Measurements from ENCODE around the gene C17orf50.

C17orf50 gene

DNA sequence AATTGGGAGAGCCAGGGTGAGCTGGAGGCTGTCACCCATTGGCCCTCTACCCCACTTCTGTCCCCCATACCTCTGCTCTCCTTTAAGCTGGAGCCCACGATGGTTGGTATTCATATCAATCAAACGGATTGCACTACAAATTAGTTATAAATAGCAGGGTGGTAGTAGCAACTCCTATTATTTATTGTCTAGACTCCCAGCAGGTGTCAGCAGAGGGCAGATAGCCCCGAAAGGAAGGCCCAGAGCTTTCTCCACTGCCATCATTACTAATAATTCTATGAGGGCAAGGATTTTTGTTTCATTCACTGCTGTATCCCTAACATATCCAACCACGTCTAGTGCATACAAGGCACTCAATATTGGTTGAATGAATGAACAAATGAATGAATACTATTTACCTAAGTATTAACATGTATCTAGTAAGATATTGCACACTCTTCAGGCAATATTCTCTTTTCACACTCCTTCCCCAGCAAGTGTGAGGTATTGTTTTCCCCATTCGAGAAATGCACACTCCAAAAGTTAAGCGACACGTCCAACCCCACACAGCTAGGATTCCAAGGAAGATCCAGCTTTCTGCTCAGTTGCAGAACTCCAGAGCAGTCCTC is 6.3 kb downstream of the C17orf50 start:
- TF ChIP-seq, protein P1, sequence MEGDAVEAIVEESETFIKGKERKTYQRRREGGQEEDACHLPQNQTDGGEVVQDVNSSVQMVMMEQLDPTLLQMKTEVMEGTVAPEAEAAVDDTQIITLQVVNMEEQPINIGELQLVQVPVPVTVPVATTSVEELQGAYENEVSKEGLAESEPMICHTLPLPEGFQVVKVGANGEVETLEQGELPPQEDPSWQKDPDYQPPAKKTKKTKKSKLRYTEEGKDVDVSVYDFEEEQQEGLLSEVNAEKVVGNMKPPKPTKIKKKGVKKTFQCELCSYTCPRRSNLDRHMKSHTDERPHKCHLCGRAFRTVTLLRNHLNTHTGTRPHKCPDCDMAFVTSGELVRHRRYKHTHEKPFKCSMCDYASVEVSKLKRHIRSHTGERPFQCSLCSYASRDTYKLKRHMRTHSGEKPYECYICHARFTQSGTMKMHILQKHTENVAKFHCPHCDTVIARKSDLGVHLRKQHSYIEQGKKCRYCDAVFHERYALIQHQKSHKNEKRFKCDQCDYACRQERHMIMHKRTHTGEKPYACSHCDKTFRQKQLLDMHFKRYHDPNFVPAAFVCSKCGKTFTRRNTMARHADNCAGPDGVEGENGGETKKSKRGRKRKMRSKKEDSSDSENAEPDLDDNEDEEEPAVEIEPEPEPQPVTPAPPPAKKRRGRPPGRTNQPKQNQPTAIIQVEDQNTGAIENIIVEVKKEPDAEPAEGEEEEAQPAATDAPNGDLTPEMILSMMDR (IDR thresholded peaks at IDR 0.05; ENCODE audit: low read depth, low read length), result peak; percentile 52
- in situ Hi-C loops (cut with HindIII; ENCODE audit: low sequenced_read_pairs), result no loop called here
- peak; percentile 36 for DNase-seq (ENCODE audit: low read depth, low spot score)
- H3K4me3 ChIP-seq (ENCODE audit: low read depth, low read length), result no peak overlapping the region

DNA sequence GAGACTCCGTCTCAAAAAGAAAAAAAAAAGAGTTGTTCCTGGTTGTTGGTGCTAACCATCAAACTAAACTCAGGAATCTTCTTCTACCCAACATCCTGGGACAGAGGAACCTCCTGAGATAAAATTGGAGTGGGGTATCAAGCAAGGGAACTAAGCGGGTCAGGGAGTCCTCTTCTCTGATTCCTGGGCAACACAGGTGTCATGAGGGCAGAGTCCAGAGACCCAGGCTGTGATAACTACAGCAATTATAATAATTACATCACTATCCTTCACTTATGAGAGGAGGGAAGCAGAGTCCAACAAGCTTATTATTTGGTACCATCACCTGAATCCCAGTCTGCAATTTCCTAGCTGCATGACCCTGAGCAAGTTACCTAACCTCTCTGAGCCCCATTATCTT is 8.1 kb downstream of the C17orf50 start:
- DNase-seq (ENCODE audit: low read depth, low spot score), result no peak
- TF ChIP-seq, protein P1 (IDR thresholded peaks at IDR 0.05; ENCODE audit: low read depth, low read length), result no peak
- no peak overlapping the region for H3K4me3 ChIP-seq (ENCODE audit: low read depth, low read length)
- in situ Hi-C loops (cut with HindIII; ENCODE audit: low sequenced_read_pairs), result no loop called here

DNA sequence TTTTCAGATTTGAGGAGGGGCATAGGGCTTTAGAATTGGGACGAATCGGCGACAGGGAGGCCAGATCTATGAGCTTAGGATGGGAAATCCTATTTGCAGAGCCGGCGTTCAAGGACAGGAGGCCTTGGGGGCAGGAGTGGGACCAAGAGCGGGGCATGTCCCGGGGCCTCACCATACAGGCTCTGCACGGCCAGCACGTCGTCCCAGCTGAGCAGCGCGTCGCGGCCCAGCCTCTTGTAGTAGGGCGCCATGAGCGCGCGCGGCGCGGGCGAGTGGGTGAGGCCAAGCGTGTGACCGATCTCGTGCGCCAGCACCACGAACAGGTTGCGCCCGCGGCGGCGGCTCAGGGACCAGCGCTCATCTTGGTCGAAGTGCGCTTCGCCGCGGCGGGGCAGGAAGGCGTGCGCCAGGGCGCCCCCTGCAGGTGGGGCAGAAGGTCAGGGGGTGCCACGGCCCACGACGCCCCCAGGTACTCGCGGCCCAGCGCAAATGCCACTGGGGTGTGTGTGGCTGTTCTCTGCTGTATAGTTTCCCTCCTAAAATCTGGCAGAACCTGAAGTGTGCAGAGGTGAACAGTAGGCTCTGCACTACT is 9.3 kb downstream of the C17orf50 start:
- TF ChIP-seq, protein P1 (IDR thresholded peaks at IDR 0.05; ENCODE audit: low read depth, low read length), result peak; percentile 26
- H3K4me3 ChIP-seq (ENCODE audit: low read depth, low read length), result no peak overlapping the region
- DNase-seq (ENCODE audit: low read depth, low spot score), result no peak
- in situ Hi-C loops (cut with HindIII; ENCODE audit: low sequenced_read_pairs), result no loop called here

DNA sequence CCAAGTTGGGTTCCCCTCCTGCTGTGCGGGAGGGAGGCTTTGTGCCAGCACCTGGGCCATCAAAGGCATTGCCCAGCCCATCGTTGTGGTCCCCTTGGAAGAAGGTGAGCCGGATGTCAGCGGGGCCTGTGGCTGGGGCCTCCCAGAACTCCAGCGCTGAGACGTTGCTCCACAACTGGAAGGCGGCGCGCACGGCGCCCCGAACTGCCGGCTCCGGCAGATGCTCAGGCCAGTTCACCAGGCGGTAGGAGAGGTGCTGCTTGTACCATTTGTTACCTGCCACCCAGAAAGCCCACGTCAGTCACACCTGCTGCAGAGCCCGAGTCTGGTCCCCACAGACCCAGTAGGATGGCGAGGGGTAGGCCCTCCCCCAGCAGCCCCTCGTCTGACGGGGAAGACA is 12.4 kb downstream of the C17orf50 start:
- no peak for DNase-seq (ENCODE audit: low read depth, low spot score)
- in situ Hi-C loops (cut with HindIII; ENCODE audit: low sequenced_read_pairs), result no loop called here
- H3K4me3 ChIP-seq (ENCODE audit: low read depth, low read length), result no peak overlapping the region
- TF ChIP-seq, protein P1 (IDR thresholded peaks at IDR 0.05; ENCODE audit: low read depth, low read length), result no peak

DNA sequence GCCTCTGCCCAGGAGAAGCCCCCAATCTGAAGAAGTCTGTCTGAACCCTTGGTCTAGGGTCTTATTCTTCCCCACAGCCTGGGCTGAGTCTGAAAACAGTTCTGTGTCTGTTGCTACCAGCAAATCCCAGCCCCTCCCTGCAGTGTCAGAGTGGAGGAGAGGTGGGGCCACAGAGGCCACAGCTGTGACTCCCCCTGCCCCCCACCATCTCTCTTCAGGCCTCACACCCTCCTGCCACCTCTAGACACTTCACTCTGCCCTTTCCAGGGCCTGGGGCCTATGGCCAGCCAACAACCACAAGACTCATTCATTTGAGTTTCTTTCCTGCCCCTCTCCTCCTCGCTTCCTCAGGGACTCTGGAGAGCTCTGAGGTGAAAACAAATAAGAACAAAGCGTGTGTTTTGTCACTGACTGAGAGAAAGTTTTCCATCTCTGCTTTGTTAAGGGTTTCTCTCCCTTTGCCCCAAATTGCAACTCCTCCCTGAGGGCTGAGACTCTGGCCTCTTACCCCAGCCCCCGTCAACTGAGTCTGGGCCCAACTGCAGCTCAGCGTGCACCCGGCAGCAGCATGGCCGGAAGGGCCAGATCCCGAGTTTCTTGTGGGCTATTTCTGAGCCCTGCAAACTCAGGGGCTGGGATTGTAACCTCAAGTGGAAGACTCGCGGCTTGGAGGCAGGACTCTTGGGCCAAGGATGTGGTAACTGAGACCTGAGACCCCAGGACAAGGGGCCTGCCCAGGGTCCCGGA is 13.2 kb downstream of the C17orf50 start:
- no peak for DNase-seq (ENCODE audit: low read depth, low spot score)
- no peak overlapping the region for H3K4me3 ChIP-seq (ENCODE audit: low read depth, low read length)
- TF ChIP-seq, protein P1 (IDR thresholded peaks at IDR 0.05; ENCODE audit: low read depth, low read length), result no peak
- in situ Hi-C loops (cut with HindIII; ENCODE audit: low sequenced_read_pairs), result no loop called here

DNA sequence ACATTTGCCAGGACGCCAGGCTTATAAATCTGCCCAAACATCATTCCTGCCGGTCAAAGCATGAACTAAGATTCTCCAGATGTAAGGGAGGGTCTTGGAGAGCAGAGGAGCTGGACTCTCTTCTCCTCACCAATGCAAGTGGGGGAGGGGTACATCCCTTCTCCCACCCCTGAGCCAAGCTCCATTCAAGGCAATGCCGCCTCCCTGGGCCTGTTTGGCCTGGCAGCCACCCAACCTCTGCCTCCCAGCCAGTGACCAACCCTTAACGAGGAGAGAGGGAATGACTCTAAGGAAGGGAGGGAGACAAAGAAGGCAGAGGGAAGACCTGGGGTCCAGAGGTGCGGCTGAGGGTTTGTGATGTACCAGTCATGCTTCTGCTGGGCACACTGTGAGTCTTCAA is 13.8 kb downstream of the C17orf50 start:
- peak; percentile 68 for DNase-seq (ENCODE audit: low read depth, low spot score)
- in situ Hi-C loops (cut with HindIII; ENCODE audit: low sequenced_read_pairs), result no loop called here
- TF ChIP-seq, protein P1 (IDR thresholded peaks at IDR 0.05; ENCODE audit: low read depth, low read length), result no peak
- no peak overlapping the region for H3K4me3 ChIP-seq (ENCODE audit: low read depth, low read length)

Data from astrocyte of the spinal cord (primary cell).